HepG2 (cell line): Measurements from ENCODE around the gene PPP2R5C. TPM values are rescaled to one million over a fixed set of nuclear protein-coding genes. Genes with fewer than 3 reads are reported as not detected.

Experiments used
- CBX2 ChIP-seq, 2 experiments: fragments of 200-600 bp in 1 of 2; sonication (generic); formaldehyde crosslinking in 1 of 2; IDR thresholded peaks; 2 replicates each; pipeline versions ENCODE4 v1.7.0 to v1.8.1; 2018 to 2022; ENCODE audit warnings: low read depth in 2 of 2, low read length in 1 of 2, mild to moderate bottlenecking in 1 of 2, missing genetic modification reagents in 1 of 2
- CCDC6 ChIP-seq: sonication (generic); formaldehyde crosslinking; IDR thresholded peaks from 2 replicates; pipeline ENCODE4 v1.8.1; 2022; ENCODE audit warnings: mild to moderate bottlenecking, missing genetic modification reagents, moderate library complexity
- DNMT3B ChIP-seq: conservative IDR thresholded peaks from 2 replicates; pipeline ENCODE4 v1.6.1; 2016; ENCODE audit warnings: missing biosample characterization, control low read depth
- DRAP1 ChIP-seq: IDR thresholded peaks from 2 replicates; pipeline ENCODE4 v1.6.1; 2016; ENCODE audit warnings: missing genetic modification reagents, missing compliant biosample characterization
- FIP1L1 ChIP-seq: fragments of 200-400 bp; formaldehyde crosslinking; IDR thresholded peaks from 2 replicates; pipeline ENCODE4 v1.6.1; 2018; ENCODE audit warnings: low read depth, mild to moderate bottlenecking, low read length, moderate library complexity, borderline replicate concordance; ENCODE audit not compliant: insufficient read depth
- HHEX ChIP-seq: IDR thresholded peaks from 2 replicates; pipeline ENCODE4 v1.6.1; 2016; ENCODE audit warnings: control low read depth
- HIC2 ChIP-seq: sonication (generic); formaldehyde crosslinking; IDR thresholded peaks from 2 replicates; pipeline ENCODE4 v1.9.0; 2022; ENCODE audit warnings: low read depth, missing genetic modification reagents
- KDM5A ChIP-seq: fragments of 200-600 bp; sonication (generic); IDR thresholded peaks from 2 replicates; pipeline ENCODE4 v1.7.0; 2018; ENCODE audit warnings: antibody characterized with exemption, mild to moderate bottlenecking, low read length, borderline replicate concordance
- MAFF ChIP-seq: IDR thresholded peaks from 2 replicates; pipeline ENCODE4 v1.6.1; 2011; ENCODE audit warnings: low read depth, low read length, improper control_type of control experiment
- MAFK ChIP-seq, 2 experiments: IDR thresholded peaks in 1 of 2; conservative IDR thresholded peaks in 1 of 2; 2 replicates each; pipeline ENCODE4 v1.6.1; 2011; ENCODE audit warnings: improper control_type of control experiment in 2 of 2, low read length in 2 of 2
- PCBP2 ChIP-seq: fragments of 200-400 bp; formaldehyde crosslinking; optimal IDR thresholded peaks from 2 replicates; pipeline ENCODE3; 2018; ENCODE audit warnings: low read length, low read depth; ENCODE audit not compliant: poor library complexity, severe bottlenecking
- PITX1 ChIP-seq: sonication (generic); formaldehyde crosslinking; IDR thresholded peaks from 2 replicates; pipeline ENCODE4 v1.5.1; 2020; ENCODE audit warnings: mild to moderate bottlenecking, missing genetic modification reagents
- POLR2AphosphoS5 ChIP-seq: IDR thresholded peaks from 2 replicates; pipeline ENCODE4 v1.6.1; 2012; ENCODE audit warnings: low read depth, low read length
- REXO4 ChIP-seq: sonication (generic); formaldehyde crosslinking; IDR thresholded peaks from 2 replicates; pipeline ENCODE4 v1.8.0; 2022; ENCODE audit warnings: missing genetic modification reagents, mild to moderate bottlenecking, borderline replicate concordance
- RFX1 ChIP-seq: fragments of 450-650 bp; IDR thresholded peaks from 2 replicates; pipeline ENCODE4 v1.6.1; 2017
- SOX6 ChIP-seq, 2 experiments: fragments of 450-650 bp in 1 of 2; sonication (generic) in 1 of 2; formaldehyde crosslinking in 1 of 2; IDR thresholded peaks; 2 replicates each; pipeline versions ENCODE4 v1.4.0 to v1.6.1; 2017 to 2020; ENCODE audit warnings: antibody characterized with exemption in 1 of 2, mild to moderate bottlenecking in 1 of 2, missing genetic modification reagents in 1 of 2
- TRAFD1 ChIP-seq: sonication (generic); formaldehyde crosslinking; IDR thresholded peaks from 2 replicates; pipeline ENCODE4 v1.5.1; 2020; ENCODE audit warnings: missing genetic modification reagents, mild to moderate bottlenecking, borderline replicate concordance
- ZBTB26 ChIP-seq: IDR thresholded peaks from 2 replicates; pipeline ENCODE4 v1.6.1; 2016; ENCODE audit warnings: missing compliant biosample characterization, missing genetic modification reagents, borderline replicate concordance
- ZEB1 ChIP-seq: IDR thresholded peaks from 2 replicates; pipeline ENCODE4 v1.6.1; 2012; ENCODE audit warnings: mild to moderate bottlenecking, low read depth, inconsistent platforms; ENCODE audit not compliant: insufficient replicate concordance
- ZFP36L1 ChIP-seq: sonication (generic); formaldehyde crosslinking; IDR thresholded peaks from 2 replicates; pipeline ENCODE4 v1.8.0; 2022; ENCODE audit warnings: mild to moderate bottlenecking, missing genetic modification reagents, moderate library complexity
- ZMYM3 ChIP-seq: sonication (generic); formaldehyde crosslinking; IDR thresholded peaks from 2 replicates; pipeline ENCODE4 v1.5.1; 2020; ENCODE audit warnings: mild to moderate bottlenecking, missing genetic modification reagents
- ZNF256 ChIP-seq: sonication (generic); formaldehyde crosslinking; conservative IDR thresholded peaks from 2 replicates; pipeline ENCODE4 v1.4.0; 2020; ENCODE audit warnings: missing genetic modification reagents
- ZNF589 ChIP-seq: sonication (generic); formaldehyde crosslinking; conservative IDR thresholded peaks from 2 replicates; pipeline ENCODE4 v1.8.0; 2022; ENCODE audit warnings: mild to moderate bottlenecking, moderate library complexity, missing genetic modification reagents
- ZNF776 ChIP-seq: sonication (generic); formaldehyde crosslinking; IDR thresholded peaks from 2 replicates; pipeline ENCODE4 v1.4.0; 2020; ENCODE audit warnings: mild to moderate bottlenecking, missing genetic modification reagents
- ZSCAN29 ChIP-seq: sonication (generic); formaldehyde crosslinking; conservative IDR thresholded peaks from 2 replicates; pipeline ENCODE4 v1.4.0; 2020; ENCODE audit warnings: mild to moderate bottlenecking, missing genetic modification reagents
- polyA plus RNA-seq, 8 experiments: library from polyadenylated mRNA; depleted of rRNA in 3 of 8; stranded (reverse) in 7 of 8; unstranded in 1 of 8; fragments of >200 nt; fragmentation: Illumina TruSeq in 4 of 8; extraction: Trizol in 4 of 8; gene quantifications; 2 replicates each; pipeline versions ENCODE4 v1.2.1 to v1.2.3, GENCODE V29; 2011 to 2016; ENCODE audit warnings: low read depth in 4 of 8, missing spikeins in 1 of 8, mixed read lengths in 1 of 8; ENCODE audit not compliant: insufficient read depth in 1 of 8
- total RNA-seq, 5 experiments: library from RNA; depleted of rRNA; stranded (reverse); fragments of >200 nt; fragmentation: Illumina TruSeq; extraction: Trizol; gene quantifications; 2 replicates each; pipeline ENCODE4 v1.2.3, GENCODE V29; 2016; ENCODE audit warnings: low read depth in 1 of 5

PPP2R5C gene
- total and polyA plus RNA-seq, 2 of the 13 experiments (the other 11 are each of a cell fraction or from before 2014, with no cell fraction given) = 74.3 to 78.5 TPM

- TF ChIP-seq TRAFD1 (CRISPR knock-in tag) = no peak; the same call in 1 of the 2 replicates
- 0 out of 2 replicates have a peak, but pooled peaks have one; percentile 49 for TF ChIP-seq ZNF589 (CRISPR knock-in tag)
- no peak; the same call in 1 of the 2 replicates for TF ChIP-seq ZBTB26
- peak; percentile 94 for TF ChIP-seq CCDC6 (CRISPR knock-in tag)
- TF ChIP-seq FIP1L1 = no peak
- no peak for TF ChIP-seq CBX2 (IDR thresholded peaks at IDR 0.05; ENCODE audit: low read depth, low read length)
- no peak for TF ChIP-seq CBX2 (CRISPR knock-in tag; IDR thresholded peaks at IDR 0.05; ENCODE audit: low read depth)
- TF ChIP-seq HIC2 (CRISPR knock-in tag) = no peak
- TF ChIP-seq DRAP1 = peak; percentile 91
- no peak for TF ChIP-seq ZSCAN29 (CRISPR knock-in tag)
- TF ChIP-seq MAFK (conservative IDR thresholded peaks at IDR 0.05 in 1 of 2, IDR thresholded peaks at IDR 0.05 in 1 of 2; ENCODE audit: low read length in 2 of 2) = no peak
- no peak for TF ChIP-seq RFX1
- no peak for TF ChIP-seq HHEX
- peak; percentile 94 for TF ChIP-seq POLR2AphosphoS5
- peak; percentile 62; the same call in 1 of the 2 replicates for TF ChIP-seq ZMYM3 (CRISPR knock-in tag)
- TF ChIP-seq ZNF776 = no peak; the same call in 1 of the 2 replicates
- no peak for TF ChIP-seq PCBP2
- peak; percentile 64 for TF ChIP-seq PITX1 (CRISPR knock-in tag)
- no peak for TF ChIP-seq REXO4 (CRISPR knock-in tag)
- TF ChIP-seq KDM5A = peak; percentile 89
- peak; percentile 46; the same call in 1 of the 2 replicates for TF ChIP-seq DNMT3B (CRISPR knock-in tag)
- no peak for TF ChIP-seq ZFP36L1
- TF ChIP-seq MAFF = no peak
- TF ChIP-seq ZNF256 (CRISPR knock-in tag) = peak; percentile 21; the same call in 1 of the 2 replicates
- TF ChIP-seq ZEB1 = peak; percentile 58
- no peak for TF ChIP-seq SOX6 (IDR thresholded peaks at IDR 0.05)
- peak; percentile 78 for TF ChIP-seq SOX6 (CRISPR knock-in tag; IDR thresholded peaks at IDR 0.05)
These were observed 186.6 kb downstream of the PPP2R5C start (continued) for GRCh38 chr14:101947904-101948665.
